GM18873 (cell line): Measurements from ENCODE around the gene GABRG1.

ENCODE experiments used
- ATAC-seq: cut with Tn5 transposase; IDR thresholded peaks from one replicate; pipeline ENCODE4 v1.9.1; 2021; ENCODE audit warnings: mild to moderate bottlenecking, moderate library complexity, moderate number of reproducible peaks; ENCODE audit not compliant: unreplicated experiment, low FRiP score

The GABRG1 gene

DNA sequence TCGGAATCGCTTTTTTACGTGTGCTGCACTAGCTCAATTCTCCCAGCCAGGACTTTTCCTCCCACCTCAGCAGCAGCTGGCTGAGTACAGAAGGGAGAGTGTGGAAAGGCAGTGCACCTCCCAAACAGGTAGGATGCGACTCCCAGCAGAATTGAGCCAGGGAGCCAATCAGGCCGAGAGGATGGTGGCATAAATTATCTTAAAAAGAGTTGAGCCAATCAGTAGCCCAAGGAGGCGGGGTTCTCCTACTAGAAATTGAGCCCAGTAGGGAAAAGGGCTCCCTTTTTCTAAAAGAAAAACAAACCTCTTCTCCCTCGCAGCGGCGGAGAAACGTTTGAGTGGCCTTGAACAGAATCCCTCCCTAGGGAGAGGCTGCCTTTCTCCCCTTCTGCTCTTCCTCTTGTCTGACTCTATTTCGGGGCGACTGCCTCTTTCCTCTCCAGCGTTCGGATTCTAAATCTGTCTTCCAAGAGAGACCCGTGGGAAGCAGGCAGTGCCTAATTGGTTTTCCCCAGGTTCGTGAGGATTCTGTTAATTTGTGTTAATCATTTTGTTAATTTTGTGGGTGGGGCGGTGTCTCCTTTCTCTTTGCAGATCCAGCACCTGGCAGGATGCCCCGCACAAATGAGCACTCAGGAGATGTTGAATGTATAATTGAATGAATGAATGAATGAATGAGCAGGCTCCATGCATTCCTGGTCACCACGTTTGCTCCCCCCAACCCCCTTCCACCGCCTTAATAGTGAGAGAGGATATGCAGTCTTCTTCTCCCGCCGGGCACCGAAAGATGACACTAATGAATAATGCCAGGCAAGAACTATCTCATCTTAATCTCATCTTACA is at the start of gene GABRG1:
GABRG1 (minus strand) TSS at position 142 of the 843 bp plus-strand sequence; CDS start at position 1, 141 bp downstream.
- no peak for ATAC-seq

DNA sequence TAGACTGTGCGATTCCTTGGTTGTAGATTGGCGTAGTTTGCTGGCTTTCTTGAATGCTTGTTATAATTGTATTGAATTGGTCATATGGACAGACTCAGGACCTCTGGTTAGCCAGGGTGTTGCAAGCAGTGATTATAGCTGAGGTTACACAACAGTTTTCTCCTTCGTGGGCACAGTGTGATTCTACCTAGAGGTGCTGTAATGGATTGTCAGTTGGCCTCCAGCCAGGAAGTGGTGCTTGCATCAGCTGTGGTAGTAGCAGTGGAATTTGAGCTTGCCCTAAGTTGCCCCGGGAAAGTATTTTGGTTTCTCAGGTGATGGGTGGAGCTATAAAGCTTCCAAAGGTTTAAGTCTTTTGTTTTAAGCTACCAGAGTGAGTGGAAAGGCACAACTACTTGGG is 23.1 kb upstream of the GABRG1 start:
- ATAC-seq = no peak

DNA sequence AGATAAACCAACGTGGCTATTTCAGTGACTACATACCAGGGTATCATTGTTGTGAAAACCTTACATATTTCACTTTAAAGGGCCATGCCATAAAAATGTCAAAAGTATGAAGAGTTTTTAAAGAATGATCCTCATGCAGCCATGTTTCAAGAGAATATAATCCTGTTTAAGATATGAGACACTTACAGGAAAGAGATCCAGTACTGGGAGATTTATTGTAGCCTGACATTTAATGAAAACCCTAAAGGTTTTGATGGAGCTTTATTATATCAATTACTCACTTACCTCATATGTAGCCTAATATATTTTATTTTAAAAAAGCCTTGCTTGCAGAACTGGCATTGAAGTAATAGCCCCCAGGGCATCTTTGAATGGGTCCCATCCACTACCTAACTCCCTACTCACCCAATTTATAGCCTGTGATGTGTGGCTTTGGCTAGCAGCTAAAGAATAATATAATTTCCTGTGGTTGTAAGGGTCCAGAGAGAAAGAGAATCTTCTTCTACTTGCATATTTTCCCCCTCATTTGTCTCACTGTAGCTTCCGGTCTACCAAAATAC is 7.7 kb upstream of the GABRG1 start:
- no peak for ATAC-seq

DNA sequence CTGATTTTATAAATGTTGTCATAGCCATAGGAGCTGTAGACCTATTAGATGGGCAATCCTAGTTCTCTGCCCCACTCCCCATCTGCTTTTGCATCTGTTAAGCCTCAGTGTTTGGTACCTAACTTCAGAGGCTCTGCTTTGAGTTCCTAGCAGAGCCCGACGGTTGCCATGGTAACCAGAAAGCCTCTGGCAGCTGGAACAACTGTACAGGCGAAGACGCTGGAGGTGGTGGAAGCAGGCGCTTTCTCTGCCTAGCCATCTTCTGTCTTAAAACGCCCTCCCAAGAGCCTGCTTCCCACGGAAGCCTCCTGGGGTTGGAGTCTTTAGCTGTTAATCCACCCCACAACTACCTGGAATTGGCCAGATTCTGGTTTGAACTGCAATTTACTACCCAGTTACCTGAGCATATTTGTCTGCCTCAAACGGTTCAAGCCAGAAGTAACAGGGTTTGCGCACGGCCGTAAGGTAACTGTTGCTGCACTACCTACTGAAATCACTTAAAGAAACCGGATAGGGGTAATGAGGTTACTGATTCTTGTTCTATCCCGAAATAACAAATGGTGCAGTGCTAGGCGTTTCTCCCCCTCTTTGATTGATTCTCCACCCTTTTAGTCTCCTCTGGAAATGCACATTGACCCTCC is 1.0 kb upstream of the GABRG1 start:
- ATAC-seq = no peak

DNA sequence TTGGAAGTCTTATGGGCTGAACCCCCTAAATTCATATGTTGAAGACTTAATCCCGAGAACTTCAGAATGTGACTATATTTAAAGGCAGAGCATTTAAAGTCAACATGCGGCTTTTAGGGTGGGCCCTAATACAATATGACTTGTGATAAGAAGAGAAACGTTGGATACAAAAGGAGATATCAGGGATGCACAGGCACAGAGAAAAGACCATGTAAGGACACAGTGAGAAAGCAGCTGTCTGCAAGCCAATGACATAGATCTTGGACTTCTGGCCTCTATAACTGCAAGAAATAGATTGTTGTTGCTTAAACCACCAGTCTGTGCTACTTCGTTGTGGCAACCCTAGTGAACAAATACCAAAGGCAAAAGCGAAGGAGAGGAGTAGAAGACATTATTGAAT is 42.2 kb downstream of the GABRG1 start:
- ATAC-seq = no peak

DNA sequence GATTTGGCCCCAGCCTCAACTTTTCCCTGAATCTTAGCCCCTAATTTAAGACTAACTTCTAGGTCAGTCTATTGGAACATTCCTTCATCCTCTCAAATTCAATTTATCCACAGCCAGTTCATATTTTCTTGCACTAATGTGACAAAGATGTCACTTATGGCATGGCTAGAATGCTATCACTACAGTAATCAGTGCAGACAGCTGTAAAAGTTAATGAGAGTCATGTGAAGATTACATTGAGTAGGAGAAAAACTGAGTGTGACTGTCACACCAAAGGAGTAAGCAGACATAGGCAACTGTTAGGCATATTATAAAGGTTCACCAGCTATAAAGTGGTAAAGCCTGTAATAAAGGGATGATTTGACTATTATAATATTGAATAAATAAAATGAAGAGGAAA is 42.6 kb downstream of the GABRG1 start:
- no peak for ATAC-seq

DNA sequence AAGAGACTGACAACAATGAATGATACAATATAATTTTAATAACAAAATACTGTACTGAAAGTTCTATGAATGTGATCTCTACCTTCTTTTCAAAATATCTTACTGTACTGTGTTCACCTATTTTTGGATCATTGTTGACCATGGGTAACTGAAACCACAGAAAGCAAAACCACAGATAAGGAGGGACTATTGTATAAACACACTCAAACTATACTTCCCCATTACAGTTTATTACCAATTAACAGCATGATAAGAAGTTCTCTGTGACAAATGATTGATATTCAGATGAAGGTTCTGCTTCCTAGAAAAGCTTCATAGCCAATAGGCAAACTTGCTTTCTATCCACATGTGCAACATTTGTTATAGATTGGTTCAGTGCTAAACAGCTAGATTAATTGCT is 50.1 kb downstream of the GABRG1 start:
- no peak for ATAC-seq

DNA sequence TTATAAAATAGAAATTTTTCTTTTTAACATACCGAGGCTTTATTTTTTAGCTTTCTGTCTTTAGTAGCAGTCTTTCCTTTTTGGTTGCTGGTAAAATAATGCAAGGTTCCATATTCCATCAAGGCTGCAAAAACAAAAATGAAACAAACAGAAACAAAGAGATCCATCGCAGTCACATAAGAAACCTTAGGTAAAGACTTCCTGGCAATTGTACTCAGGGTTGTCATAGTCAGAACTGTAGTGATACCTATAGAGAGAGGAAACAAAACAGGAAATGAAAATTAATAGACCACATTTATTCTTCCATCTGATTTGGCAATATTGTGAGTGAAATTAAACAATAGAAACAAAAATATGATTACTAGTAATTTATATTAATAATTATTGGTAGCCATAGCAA is 72.5 kb downstream of the GABRG1 start:
- no peak for ATAC-seq

DNA sequence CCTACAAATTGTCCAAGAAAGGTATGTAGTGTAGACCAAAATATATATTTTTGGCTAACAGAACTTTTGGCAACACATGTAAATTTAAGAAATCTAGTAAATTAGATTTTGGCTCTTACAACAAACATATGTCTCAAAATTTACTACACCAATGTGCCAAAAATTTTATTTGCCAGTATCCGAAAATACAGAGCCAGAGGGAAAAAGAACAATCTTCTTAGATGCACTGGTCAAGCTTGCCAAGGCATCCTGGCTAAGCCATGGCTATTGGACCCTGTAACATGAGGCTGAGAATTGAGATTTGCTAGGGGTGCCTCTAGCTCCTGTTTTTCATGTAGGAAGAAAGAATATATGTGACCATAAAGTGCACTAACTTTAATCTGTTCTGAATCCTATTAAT is 91.8 kb downstream of the GABRG1 start:
- ATAC-seq = no peak

DNA sequence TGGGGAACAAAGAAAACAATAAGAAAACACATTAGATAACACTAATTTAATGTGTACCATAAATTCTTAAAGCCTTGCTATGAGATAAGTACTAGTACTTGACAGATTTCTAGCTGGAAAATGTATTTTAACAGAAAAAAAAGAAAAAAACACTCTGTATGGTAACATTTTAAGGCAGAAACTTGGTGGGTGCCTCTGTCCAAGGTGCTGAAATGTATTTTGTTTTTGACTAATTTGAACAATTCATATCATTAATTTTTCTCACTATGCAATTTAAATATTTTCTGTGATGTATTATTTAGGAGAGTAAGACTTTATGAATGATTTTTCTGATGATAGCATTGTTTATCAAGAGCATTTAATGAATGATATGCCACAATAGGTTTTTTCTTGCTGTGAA is 107.5 kb downstream of the GABRG1 start:
- ATAC-seq = no peak

DNA sequence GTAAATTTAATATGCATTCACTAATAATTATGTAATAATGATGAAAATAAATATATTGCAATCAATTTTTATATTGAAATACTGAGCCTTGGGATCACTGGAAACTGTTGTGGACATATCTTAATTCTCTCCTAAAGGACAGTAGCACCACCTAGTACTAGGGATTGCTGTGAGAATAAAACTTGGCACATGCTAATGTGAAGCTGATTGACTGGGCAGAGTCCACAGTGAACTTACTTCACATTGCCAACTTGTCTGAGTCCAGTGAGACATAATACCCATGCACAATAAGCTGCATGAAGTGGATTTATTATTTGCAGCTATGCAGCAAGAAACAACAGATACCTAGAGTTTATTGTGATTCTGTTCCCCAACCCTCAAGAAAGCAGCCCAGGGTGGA is 131.1 kb downstream of the GABRG1 start:
- no peak for ATAC-seq

DNA sequence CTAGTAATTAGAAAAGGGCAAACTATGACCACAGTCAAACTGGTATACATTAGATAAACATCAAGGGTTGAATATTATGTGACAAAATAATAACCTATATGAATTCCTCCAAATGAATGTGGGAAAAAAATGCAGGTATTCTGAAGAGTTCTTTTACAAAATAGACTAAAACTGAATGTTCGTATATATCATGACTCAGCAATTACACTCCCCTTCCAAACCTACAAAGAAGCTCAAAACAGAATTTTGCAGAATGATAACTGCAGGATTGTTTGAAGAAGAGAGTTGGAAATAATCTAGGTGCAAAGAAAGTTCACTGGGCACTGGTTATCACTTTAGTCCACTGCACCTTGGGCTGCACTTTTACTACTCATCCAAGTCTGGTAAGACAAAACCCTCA is 134.1 kb downstream of the GABRG1 start:
- ATAC-seq = no peak

DNA sequence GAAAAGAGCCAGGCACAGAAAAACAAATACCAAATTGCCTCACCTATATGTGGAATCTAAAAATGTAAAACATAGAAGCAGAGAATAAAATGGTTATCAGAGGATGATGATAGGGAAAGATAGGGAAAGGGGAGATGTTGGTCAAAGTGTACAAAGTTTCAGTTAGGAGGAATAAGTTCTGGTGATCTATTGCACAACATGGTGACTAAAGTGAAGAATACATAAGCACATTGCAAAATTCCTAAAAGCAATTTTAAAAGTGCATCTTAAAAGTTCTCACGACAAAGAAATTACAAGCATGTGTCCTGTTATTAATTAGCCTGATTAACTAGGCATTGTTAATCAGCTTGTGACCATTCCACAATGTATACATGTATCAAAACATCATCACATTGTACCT is 136.0 kb downstream of the GABRG1 start:
- ATAC-seq = no peak
